NCI-H2107 treated with DMSO at 0.1 percent for 48 hours (cell line): ENCODE data around the gene KLK4.

ENCODE experiments used
- DNase-seq: peaks from one replicate; lab custom pipeline; 2025; ENCODE audit not compliant: unreplicated experiment; lab: John Stamatoyannopoulos, UW

The KLK4 gene

DNA sequence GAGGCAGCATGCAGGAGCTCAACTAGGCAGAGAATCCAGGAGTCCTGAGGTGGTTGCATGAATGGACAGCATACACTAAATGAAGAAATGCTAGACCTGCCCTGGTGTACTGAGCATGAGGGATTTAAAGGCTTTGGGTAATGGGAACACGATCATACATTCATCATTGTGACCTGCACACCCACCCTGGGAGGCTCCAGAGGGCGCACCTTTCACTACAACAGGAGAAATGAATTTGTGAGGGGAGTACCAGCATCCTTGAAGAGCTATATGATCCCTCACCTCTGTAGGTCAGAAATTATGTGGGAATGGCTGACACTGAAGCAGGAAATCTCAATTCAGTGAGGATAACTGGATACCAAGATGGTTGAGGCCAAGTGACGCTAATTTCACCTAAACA is 29.0 kb downstream of the KLK4 start:
- DNase-seq, result no peak

DNA sequence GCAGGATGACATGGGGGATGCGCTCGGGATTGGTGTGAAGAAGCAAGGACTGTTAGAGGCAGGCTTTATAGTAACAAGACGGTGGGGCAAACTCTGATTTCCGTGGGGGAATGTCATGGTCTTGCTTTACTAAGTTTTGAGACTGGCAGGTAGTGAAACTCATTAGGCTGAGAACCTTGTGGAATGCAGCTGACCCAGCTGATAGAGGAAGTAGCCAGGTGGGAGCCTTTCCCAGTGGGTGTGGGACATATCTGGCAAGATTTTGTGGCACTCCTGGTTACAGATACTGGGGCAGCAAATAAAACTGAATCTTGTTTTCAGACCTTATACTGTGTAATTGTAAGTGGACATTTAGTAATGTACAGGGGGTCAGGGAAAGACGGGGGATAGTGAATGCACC is 31.0 kb downstream of the KLK4 start:
- DNase-seq, result no peak

DNA sequence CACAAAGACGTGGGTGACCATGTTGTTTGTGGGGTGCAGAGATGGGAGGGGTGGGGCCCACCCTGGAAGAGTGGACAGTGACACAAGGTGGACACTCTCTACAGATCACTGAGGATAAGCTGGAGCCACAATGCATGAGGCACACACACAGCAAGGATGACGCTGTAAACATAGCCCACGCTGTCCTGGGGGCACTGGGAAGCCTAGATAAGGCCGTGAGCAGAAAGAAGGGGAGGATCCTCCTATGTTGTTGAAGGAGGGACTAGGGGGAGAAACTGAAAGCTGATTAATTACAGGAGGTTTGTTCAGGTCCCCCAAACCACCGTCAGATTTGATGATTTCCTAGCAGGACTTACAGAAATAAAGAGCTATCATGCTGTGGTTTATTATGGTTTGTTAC is 32.3 kb downstream of the KLK4 start:
- DNase-seq, result no peak

DNA sequence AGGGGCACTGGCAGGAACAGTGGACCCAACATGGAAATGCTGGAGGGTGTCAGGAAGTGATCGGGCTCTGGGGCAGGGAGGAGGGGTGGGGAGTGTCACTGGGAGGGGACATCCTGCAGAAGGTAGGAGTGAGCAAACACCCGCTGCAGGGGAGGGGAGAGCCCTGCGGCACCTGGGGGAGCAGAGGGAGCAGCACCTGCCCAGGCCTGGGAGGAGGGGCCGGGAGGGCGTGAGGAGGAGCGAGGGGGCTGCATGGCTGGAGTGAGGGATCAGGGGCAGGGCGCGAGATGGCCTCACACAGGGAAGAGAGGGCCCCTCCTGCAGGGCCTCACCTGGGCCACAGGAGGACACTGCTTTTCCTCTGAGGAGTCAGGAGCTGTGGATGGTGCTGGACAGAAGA is 33.9 kb downstream of the KLK4 start:
- no peak for DNase-seq

DNA sequence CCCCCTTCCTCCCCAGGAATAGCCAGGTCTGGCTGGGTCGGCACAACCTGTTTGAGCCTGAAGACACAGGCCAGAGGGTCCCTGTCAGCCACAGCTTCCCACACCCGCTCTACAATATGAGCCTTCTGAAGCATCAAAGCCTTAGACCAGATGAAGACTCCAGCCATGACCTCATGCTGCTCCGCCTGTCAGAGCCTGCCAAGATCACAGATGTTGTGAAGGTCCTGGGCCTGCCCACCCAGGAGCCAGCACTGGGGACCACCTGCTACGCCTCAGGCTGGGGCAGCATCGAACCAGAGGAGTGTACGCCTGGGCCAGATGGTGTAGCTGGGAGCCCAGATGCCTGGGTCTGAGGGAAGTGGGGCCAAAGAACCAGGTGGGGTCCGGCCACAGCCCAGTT is 34.7 kb downstream of the KLK4 start:
- no peak for DNase-seq

DNA sequence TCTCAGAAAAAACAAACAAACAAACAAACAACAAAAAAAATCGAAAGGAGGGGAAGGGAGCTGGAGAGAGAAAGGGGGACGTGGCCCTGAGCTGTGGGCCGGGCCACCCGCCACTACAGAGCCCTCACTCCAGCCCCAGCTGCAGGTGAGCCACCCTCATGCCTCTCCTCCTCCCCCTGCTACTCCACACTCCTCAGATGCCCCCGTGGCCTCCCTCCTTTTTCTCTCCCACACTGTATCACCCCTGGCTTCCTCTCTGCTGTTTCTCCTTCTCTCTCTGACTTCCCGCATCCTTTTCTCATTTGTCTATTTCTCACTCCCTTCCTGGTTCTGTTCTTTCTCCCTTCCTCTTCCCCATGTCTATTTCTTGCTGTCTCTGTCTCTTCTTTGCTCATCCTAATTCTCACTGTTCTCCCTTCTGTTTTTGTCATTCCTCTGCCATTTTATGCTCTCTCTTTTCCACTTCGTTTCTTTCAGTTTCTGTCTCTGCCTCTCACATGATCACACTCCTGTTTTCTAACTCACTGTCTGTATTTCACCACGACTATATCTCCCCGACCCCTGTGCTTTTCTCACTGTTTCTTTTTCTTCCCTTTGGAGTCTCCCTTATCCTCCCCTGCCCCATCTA is 35.3 kb downstream of the KLK4 start:
- DNase-seq, result no peak

DNA sequence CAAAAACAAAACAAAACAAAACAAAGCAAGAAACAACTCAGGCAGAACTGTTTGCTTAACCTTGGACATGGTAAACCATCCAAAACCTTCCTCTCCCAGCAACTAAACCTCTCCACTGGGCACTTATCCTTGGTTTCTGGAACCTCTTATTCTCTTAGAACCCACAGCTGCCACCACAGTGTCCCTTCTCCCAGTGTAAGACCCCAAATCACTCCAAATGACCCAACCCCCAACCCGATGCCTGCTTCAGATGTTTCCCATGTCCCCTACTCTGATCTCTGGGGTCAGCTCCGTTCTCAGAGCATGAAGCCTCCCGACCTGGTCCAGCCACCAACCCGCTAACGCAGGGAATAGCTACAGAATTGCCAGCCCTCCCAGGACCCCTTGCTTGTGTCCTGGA is 37.0 kb downstream of the KLK4 start:
- no peak for DNase-seq

DNA sequence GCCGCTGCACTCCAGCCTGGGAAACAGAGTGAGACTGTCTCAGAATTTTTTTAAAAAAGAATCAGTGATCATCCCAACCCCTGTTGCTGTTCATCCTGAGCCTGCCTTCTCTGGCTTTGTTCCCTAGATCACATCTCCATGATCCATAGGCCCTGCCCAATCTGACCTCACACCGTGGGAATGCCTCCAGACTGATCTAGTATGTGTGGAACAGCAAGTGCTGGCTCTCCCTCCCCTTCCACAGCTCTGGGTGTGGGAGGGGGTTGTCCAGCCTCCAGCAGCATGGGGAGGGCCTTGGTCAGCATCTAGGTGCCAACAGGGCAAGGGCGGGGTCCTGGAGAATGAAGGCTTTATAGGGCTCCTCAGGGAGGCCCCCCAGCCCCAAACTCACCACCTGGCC is 38.1 kb downstream of the KLK4 start, which contains the start of gene KLK2:
Gene KLK2 (plus strand): TSS at position 384 of the 400 bp plus-strand sequence. CDS start 35 bp downstream, outside the sequence.
- no peak for DNase-seq

DNA sequence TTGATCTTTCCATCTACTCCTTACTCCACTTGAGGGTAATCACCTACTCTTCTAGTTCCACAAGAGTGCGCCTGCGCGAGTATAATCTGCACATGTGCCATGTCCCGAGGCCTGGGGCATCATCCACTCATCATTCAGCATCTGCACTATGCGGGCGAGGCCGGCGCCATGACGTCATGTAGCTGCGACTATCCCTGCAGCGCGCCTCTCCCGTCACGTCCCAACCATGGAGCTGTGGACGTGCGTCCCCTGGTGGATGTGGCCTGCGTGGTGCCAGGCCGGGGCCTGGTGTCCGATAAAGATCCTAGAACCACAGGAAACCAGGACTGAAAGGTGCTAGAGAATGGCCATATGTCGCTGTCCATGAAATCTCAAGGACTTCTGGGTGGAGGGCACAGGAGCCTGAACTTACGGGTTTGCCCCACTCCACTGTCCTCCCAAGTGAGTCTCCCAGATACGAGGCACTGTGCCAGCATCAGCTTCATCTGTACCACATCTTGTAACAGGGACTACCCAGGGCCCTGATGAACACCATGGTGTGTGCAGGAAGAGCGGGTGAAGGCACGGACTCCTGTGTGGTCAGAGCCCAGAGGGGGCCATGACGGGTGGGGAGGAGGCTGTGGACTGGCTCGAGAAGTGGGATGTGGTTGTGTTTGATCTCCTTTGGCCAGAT is 40.6 kb downstream of the KLK4 start:
- no peak for DNase-seq

DNA sequence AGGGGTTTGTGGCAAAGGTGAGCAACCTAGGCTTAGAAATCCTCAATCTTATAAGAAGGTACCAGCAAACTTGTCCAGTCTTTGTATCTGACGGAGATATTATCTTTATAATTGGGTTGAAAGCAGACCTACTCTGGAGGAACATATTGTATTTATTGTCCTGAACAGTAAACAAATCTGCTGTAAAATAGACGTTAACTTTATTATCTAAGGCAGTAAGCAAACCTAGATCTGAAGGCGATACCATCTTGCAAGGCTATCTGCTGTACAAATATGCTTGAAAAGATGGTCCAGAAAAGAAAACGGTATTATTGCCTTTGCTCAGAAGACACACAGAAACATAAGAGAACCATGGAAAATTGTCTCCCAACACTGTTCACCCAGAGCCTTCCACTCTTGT is 41.7 kb downstream of the KLK4 start:
- DNase-seq, result no peak

DNA sequence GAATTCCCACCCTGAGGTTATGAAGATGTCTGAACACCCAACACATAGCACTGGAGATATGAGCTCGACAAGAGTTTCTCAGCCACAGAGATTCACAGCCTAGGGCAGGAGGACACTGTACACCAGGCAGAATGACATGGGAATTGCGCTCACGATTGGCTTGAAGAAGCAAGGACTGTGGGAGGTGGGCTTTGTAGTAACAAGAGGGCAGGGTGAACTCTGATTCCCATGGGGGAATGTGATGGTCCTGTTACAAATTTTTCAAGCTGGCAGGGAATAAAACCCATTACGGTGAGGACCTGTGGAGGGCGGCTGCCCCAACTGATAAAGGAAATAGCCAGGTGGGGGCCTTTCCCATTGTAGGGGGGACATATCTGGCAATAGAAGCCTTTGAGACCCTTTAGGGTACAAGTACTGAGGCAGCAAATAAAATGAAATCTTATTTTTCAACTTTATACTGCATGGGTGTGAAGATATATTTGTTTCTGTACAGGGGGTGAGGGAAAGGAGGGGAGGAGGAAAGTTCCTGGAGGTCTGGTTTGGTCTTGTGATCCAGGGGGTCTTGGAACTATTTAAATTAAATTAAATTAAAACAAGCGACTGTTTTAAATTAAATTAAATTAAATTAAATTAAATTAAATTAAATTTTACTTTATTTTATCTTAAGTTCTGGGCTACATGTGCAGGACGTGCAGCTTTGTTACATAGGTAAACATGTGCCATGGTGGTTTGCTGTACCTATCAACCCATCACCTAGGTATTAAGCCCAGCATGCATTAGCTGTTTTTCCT is 49.5 kb downstream of the KLK4 start:
- no peak for DNase-seq

DNA sequence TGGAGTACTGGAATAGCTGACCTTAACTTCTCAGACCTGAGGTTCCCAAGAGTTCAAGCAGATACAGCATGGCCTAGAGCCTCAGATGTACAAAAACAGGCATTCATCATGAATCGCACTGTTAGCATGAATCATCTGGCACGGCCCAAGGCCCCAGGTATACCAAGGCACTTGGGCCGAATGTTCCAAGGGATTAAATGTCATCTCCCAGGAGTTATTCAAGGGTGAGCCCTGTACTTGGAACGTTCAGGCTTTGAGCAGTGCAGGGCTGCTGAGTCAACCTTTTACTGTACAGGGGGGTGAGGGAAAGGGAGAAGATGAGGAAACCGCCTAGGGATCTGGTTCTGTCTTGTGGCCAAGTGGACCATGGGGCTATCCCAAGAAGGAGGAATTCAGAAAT is 50.2 kb downstream of the KLK4 start:
- DNase-seq, result no peak

DNA sequence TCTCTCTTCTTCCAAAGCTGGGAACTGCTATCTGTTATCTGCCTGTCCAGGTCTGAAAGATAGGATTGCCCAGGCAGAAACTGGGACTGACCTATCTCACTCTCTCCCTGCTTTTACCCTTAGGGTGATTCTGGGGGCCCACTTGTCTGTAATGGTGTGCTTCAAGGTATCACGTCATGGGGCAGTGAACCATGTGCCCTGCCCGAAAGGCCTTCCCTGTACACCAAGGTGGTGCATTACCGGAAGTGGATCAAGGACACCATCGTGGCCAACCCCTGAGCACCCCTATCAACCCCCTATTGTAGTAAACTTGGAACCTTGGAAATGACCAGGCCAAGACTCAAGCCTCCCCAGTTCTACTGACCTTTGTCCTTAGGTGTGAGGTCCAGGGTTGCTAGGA is 51.3 kb downstream of the KLK4 start:
- no peak for DNase-seq

DNA sequence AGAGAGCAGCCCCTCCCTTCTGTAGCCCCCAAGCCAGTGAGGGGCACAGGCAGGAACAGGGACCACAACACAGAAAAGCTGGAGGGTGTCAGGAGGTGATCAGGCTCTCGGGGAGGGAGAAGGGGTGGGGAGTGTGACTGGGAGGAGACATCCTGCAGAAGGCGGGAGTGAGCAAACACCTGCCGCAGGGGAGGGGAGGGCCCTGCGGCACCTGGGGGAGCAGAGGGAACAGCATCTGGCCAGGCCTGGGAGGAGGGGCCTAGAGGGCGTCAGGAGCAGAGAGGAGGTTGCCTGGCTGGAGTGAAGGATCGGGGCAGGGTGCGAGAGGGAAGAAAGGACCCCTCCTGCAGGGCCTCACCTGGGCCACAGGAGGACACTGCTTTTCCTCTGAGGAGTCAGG is 52.3 kb downstream of the KLK4 start:
- DNase-seq, result peak; percentile 76

DNA sequence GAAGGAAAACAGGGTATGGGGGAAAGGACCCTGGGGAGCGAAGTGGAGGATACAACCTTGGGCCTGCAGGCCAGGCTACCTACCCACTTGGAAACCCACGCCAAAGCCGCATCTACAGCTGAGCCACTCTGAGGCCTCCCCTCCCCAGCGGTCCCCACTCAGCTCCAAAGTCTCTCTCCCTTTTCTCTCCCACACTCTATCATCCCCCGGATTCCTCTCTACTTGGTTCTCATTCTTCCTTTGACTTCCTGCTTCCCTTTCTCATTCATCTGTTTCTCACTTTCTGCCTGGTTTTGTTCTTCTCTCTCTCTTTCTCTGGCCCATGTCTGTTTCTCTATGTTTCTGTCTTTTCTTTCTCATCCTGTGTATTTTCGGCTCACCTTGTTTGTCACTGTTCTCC is 53.8 kb downstream of the KLK4 start:
- DNase-seq, result no peak
